HG02938 (cell line): Measurements from ENCODE around the gene FMNL2.

Source experiments
- ATAC-seq: cut with Tn5 transposase; IDR thresholded peaks from one replicate; pipeline ENCODE4 v1.9.1; 2021; ENCODE audit warnings: mild to moderate bottlenecking, moderate library complexity; ENCODE audit not compliant: unreplicated experiment

Gene FMNL2

DNA sequence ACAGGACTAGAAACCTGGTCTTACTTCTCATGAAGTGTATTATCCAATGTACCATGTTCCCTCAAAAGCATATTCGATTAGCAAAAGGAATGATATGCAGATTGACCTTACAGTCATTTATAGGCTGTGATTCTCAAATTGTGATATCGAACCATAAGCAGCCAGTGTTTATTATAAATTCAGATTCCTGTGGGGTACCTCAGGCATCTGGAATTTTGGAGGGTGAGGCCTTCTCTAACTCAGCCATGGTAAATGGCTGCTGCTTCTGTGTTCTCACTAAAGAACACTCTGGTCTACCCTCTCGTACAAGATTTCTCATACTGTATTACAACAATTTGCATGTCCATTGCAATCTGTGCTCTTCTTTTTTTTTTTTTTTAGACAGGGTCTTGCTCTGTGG is 297.8 kb downstream of the FMNL2 start:
- no peak for ATAC-seq

DNA sequence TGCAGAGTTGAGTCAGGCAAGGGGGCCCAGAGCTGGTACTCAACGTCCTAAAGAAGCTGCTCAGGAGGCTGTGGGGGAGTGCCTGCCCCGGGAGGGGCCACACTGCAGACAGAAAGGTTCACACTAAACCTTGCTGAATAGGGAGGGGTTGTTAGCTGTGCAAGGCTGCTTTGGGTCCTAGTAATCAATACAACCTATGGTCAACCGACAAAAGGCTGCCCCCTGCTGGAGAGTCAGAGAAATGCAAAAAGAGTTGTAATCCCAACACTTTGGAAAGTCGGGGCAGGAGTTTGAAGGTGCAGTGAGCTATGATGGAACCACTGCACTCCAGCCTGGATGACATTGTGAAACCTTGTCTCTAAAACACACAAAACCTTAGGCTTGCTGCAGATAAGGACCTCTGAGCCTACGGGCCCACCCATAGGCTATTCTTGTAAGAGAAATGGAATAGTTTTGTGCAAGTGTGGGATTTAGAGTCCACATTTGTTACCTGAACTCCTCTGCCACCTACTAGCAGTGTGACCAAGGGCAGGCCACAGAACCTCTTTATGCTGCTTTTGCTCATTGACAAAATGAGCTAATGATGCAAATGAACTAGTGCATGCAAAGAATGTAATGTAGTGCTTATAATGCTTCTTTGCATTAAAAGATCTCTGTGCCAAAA is 300.8 kb downstream of the FMNL2 start:
- peak; percentile 69 for ATAC-seq

DNA sequence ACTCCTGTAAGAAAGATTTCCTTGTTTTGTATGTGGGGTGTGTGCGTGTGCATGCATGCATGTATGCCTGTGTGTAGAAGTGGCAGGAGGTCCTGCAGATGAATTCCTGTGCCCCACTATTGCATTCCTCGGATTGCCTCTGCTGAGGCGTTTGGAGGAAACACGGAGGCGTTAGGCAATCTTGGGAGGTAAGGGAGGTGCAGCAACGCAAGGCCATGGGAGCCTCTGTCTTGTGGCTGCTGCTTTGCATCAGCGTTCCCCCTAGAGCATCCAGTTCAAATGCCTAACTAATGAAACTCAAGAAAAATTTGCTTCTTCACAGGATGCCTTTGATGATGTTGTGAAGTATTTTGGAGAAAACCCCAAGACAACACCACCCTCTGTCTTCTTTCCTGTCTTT is 302.3 kb downstream of the FMNL2 start:
- no peak for ATAC-seq

GRCh38 chr2:152638056-152638455 is 303.1 kb downstream of the FMNL2 start:
- no peak for ATAC-seq

DNA sequence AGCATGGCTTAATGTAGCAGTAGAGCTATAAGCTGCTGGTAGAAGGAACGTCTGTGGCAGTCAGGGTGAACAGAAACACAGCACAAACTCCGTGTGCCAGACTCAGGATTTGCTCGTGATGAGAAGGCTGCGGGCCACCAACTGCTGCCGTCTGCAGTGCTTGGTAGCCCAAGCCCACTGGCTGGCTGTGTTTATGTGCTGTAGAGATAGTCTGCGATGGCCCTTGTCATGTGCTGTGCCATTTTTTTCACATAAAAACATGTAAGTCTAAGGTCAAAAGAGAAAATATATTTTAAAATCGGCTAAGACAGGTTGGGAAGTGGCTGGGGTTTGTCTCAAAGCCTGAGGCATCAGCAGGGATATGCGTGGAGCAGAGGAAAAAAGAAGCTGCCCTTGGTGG is 303.6 kb downstream of the FMNL2 start:
- no peak for ATAC-seq

DNA sequence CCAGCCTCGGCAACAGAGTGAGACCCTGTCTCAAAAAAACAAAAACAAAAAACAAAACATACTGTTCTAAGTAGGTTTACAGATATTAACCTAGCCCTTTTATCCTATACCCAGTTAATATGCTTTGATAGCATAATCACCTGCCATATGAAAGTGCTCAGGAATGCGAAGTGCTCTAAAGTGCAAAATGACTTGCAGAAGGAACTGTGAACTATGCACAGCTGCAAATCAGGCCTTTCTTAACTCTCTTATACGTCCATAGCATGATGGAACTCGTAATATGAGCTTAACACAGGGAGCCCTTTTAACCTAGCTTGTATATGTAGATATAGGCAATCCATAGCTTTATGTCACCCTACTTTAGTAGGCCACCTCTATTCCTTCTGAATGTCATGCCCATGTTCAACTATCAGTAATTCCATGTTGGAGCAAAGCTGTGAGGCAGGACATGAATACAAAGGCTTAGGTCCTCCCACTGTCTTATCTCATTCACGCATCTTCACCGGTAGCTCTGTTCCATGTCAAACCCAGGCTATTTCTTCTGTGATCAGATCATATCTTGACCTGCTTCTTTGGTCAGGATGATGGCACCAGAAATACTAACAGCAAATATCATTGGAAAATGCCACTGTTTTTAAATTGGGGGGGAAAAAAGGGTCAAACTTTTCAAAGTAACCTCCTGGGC is 309.4 kb downstream of the FMNL2 start:
- no peak for ATAC-seq

- ATAC-seq, result no peak
Observed at GRCh38 chr2:152646264-152646663, 311.3 kb downstream of the FMNL2 start.

GRCh38 chr2:152646775-152647174 is 311.8 kb downstream of the FMNL2 start:
- no peak for ATAC-seq

DNA sequence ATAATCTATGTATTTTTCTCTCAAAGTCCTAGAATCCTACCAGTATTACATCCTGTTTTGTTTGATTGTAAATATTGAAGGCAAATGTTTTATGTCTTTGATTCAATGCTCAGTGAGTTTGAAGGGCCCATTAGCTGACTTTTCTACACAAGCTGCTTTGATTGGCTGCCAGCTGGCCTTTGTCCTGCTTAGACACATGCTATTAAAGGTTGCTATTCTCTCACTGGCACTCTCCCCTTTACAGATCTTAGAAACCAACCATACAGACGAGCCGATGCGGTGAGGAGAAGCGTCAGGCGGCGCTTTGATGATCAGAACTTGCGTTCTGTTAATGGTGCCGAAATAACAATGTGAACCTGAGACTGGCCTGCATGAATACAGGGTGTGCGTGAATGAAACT is 312.6 kb downstream of the FMNL2 start:
- ATAC-seq, result no peak

DNA sequence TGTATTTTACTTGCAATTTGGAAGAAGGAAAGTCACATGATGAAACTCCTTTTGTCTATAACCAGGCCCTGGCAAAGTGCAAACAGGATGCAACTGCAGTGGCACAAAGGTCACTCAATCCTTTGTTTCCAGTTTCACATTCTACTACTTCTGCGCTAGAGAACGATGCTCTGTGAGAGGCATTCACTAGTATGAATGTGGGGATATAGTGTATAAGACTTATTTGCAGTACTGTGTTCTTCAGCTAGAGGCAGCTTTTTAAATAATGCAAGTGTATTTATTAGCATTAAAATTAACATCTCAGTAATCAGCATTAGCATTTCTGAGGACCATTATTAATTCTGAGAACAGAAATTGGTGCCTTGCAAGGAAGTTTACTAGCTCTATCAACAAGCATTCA is 313.4 kb downstream of the FMNL2 start:
- ATAC-seq, result no peak

GRCh38 chr2:152649997-152650396 is 315.0 kb downstream of the FMNL2 start:
- no peak for ATAC-seq

DNA sequence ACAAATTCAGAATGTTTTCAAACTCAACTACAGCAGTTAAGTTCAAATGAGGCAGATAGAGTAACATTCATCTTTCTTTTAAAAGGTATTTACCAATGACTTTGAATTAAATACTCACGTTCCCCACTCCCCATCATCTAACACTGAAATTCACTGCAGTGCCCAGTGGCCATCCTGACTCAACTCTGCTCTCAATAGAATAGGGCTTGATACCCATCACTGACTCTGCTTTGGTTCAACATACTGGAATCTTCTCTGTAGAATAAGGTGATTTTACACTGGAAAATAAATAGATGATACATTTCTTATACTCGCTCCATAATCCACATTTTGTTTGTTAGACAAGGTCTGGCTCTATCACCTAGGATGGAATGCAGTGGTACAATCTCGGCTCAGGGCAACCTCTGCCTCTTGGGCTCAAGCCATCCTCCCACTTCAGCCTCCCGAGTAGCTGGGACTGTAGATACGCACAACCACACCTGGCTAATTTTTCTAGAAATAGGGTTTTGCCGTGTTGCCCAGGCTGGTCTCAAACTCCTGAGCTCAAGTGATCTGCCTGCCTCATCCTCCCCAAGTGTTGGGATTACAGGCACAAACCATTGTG is 315.9 kb downstream of the FMNL2 start:
- ATAC-seq, result no peak

DNA sequence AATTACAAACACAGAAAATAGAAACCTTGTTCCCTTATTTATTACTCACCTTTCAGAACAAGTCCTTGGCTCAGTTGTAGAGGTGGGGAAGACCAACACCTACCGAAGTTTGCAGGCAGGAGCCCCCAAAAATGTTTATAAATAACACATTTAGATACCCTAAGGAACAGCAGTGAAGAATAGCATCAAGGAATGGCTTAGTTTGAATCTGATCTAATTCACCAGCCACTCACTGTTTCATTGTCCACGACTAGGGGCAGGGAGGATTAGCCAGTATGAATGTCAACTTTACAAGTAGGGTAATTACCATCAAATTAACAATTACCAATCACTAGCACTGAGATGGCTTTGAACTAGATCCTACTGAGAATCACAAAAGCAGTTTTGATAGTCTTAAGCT is 316.9 kb downstream of the FMNL2 start:
- ATAC-seq, result no peak

GRCh38 chr2:152655880-152656279 is 320.9 kb downstream of the FMNL2 start:
- ATAC-seq, result peak; percentile 49

GRCh38 chr2:152657043-152657442 is 322.1 kb downstream of the FMNL2 start:
- no peak for ATAC-seq

DNA sequence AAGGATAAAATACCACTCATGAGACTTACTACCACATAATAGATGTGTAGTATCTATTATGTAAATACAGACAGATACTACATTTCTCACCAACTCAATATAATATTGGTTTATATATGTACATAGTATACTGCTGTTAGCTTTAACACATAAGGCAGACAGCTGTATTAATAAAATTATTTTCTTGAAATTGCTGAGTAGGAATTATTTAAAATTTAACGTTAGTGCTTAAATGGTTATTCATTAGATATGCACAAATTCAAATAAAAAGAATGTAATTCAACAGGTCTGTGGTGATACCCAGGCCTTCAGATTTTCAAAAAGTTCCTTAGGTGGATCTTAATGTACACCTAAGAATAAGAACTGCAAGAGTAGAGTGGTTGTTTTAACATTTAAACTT is 323.2 kb downstream of the FMNL2 start:
- ATAC-seq, result no peak

- no peak for ATAC-seq
Observed at GRCh38 chr2:152661076-152661475, 326.1 kb downstream of the FMNL2 start.

GRCh38 chr2:152664725-152665124 is 329.8 kb downstream of the FMNL2 start:
- ATAC-seq, result no peak

DNA sequence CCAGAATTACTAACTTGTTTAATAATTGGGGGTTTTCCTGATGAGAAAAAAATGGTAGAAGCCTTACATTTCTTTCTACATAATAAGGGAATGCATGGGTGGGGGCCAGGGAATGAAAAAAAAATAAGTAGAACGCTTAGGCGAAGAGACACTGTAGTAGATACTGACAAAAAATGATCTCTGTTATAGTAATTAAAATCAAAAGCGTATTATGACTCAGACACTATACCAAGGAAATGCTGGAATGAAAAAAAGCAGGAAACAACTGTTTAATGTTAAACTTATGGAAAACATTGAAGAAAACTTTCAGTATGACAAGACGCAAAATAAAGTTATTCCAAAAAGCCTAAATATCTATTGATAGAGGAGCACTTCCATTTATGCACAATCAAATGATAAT is 339.4 kb downstream of the FMNL2 start:
- no peak for ATAC-seq

- ATAC-seq, result no peak
Observed at GRCh38 chr2:152676461-152676860, 341.5 kb downstream of the FMNL2 start.

DNA sequence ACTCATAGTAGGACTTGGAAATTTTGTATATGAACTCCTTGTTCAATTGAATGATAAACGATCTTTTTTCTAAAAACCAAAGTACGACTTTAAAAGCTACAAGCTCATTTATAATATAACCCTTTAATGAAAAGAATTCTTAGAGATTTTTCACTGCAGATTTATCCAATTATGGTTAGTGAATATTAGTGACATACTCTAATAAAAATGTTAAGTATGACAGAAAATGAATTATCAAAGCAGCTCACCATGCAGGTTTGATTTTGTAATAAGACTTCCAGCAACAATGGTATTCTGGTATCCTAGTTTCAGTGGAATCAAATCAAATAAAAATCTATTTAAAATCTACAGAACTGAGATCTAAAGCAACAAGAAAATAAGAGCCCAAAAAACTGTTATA is 343.8 kb downstream of the FMNL2 start:
- no peak for ATAC-seq

GRCh38 chr2:152682663-152683062 is 347.7 kb downstream of the FMNL2 start:
- no peak for ATAC-seq
